ENCODE measurements around the gene LRRC4C. TPM values are rescaled to one million over a fixed set of nuclear protein-coding genes. Genes with fewer than 3 reads are reported as not detected.

The LRRC4C gene
- polyA plus RNA-seq, 1 of the 3 experiments (the other 2 are of a cell fraction), result 0.16 TPM

GRCh38 chr11:41457216-41458014 is 2.0 kb downstream of the LRRC4C start:
- Histone ChIP-seq H3K36me3 (replicated peaks in 1 of 2; ENCODE audit: control insufficient read depth in 1 of 2, insufficient read depth in 2 of 2, low read length in 1 of 2) (no peaks in the 10 kb centered on the region), H3K9ac (no peak overlapping the region), H3K4me2 (no peak overlapping the region), H3K9me2 (no peaks in the 10 kb centered on the region), H3K9me3 (no peaks in the 10 kb centered on the region), H3K79me2 (ENCODE audit: insufficient read depth) (no peaks in the 10 kb centered on the region), H3K27me3 (ENCODE audit: insufficient read depth) (no peaks in the 10 kb centered on the region), H3K4me3 (ENCODE audit: low read depth in 2 of 2, low read length in 1 of 2) (no peak overlapping the region), H3F3A (replicated peaks; ENCODE audit: insufficient read depth) (no peaks in the 10 kb centered on the region), H3K4me1 (ENCODE audit: control insufficient read depth in 1 of 2, insufficient read depth in 2 of 2, low read depth in 1 of 2, low read length in 1 of 2) (peaks cover 0 to 3% of the 10 kb centered on the region in 2 experiments; a peak in 1 of 4 replicates), H3K27ac (ENCODE audit: low read depth in 2 of 2, low read length in 1 of 2) (no peak overlapping the region), H4K20me1 (ENCODE audit: insufficient read depth) (no peaks in the 10 kb centered on the region), H2AFZ (ENCODE audit: low read depth) (no peak overlapping the region)
- 16% methylated on average over 3 of the region's 3 CpGs for WGBS (ENCODE audit: low lambda C conversion rate)
- DNase-seq, result no peak
- POLR2A ChIA-PET, result no interaction called here
- TF ChIP-seq ZBTB33 (IDR thresholded peaks at IDR 0.05; ENCODE audit: borderline replicate concordance, low read depth) (no peak), FOSL2 (IDR thresholded peaks at IDR 0.05; ENCODE audit: borderline replicate concordance, low read depth) (no peak), SIN3A (IDR thresholded peaks at IDR 0.05; ENCODE audit: borderline replicate concordance, low read depth, low read length) (no peak), ELF1 (IDR thresholded peaks at IDR 0.05) (no peak), TEAD4 (IDR thresholded peaks at IDR 0.05; ENCODE audit: borderline replicate concordance, insufficient read depth) (no peak), RCOR1 (IDR thresholded peaks at IDR 0.05; ENCODE audit: low read length) (no peak), REST (IDR thresholded peaks at IDR 0.05; ENCODE audit: low read depth, low read length) (no peak), SMC3 (IDR thresholded peaks at IDR 0.05; ENCODE audit: low read depth, low read length) (no peak), NRF1 (IDR thresholded peaks at IDR 0.05; ENCODE audit: low read depth, low read length) (no peak)
- CTCF ChIA-PET, result no interaction called here

- POLR2A ChIA-PET, result no interaction called here
- H3K27me3 ChIP-seq (ENCODE audit: insufficient read depth), result no peaks in the 10 kb centered on the region
- no peaks in the 10 kb centered on the region for H4K20me1 ChIP-seq (ENCODE audit: insufficient read depth)
- H3K9ac ChIP-seq, result no peak overlapping the region
- no peak overlapping the region for H2AFZ ChIP-seq (ENCODE audit: low read depth)
- 14% methylated on average over 1 of the region's 1 CpG for WGBS (ENCODE audit: low lambda C conversion rate)
- H3K4me1 ChIP-seq (ENCODE audit: control insufficient read depth in 1 of 2, insufficient read depth in 2 of 2, low read depth in 1 of 2, low read length in 1 of 2), result peaks cover 0 to 3% of the 10 kb centered on the region in 2 experiments; a peak in 1 of 4 replicates
- H3K27ac ChIP-seq (ENCODE audit: low read depth in 2 of 2, low read length in 1 of 2), result no peak overlapping the region
- no peak for DNase-seq
- no peak overlapping the region for H3K4me2 ChIP-seq
- H3K4me3 ChIP-seq (ENCODE audit: low read depth in 2 of 2, low read length in 1 of 2), result no peak overlapping the region
- no peaks in the 10 kb centered on the region for H3K9me2 ChIP-seq
- no peaks in the 10 kb centered on the region for H3K36me3 ChIP-seq (replicated peaks in 1 of 2; ENCODE audit: control insufficient read depth in 1 of 2, insufficient read depth in 2 of 2, low read length in 1 of 2)
- H3K79me2 ChIP-seq (ENCODE audit: insufficient read depth), result no peaks in the 10 kb centered on the region
- H3F3A ChIP-seq (replicated peaks; ENCODE audit: insufficient read depth), result no peaks in the 10 kb centered on the region
- no peaks in the 10 kb centered on the region for H3K9me3 ChIP-seq
- CTCF ChIA-PET, result no interaction called here
- no peak for TF ChIP-seq ZBTB33 (IDR thresholded peaks at IDR 0.05; ENCODE audit: borderline replicate concordance, low read depth)
- no peak for TF ChIP-seq SIN3A (IDR thresholded peaks at IDR 0.05; ENCODE audit: borderline replicate concordance, low read depth, low read length)
- no peak for TF ChIP-seq NRF1 (IDR thresholded peaks at IDR 0.05; ENCODE audit: low read depth, low read length)
- TF ChIP-seq MAX (IDR thresholded peaks at IDR 0.05; ENCODE audit: low read depth), result no peak
- no peak for TF ChIP-seq POLR2AphosphoS5 (IDR thresholded peaks at IDR 0.05; ENCODE audit: low read depth, low read length)
- TF ChIP-seq FOXM1 (IDR thresholded peaks at IDR 0.05; ENCODE audit: low read depth), result no peak
- no peak for TF ChIP-seq USF1 (IDR thresholded peaks at IDR 0.05; ENCODE audit: borderline replicate concordance, low read depth)
These were observed 3.2 kb downstream of the LRRC4C start for GRCh38 chr11:41456269-41456668.

Data from SK-N-SH (cell line).